NOMO-1 (cell line): ENCODE data around the gene CPZ.
"Not testable (repeated sequence)": the region's sequence is repeated elsewhere in the genome, so short reads cannot be mapped to it uniquely, and the experiment has no call there.

Source experiments
- DNase-seq, 2 experiments: peaks; one replicate each; lab custom pipeline; 2025; ENCODE audit not compliant: unreplicated experiment in 2 of 2; lab: John Stamatoyannopoulos, UW

Gene CPZ

DNA sequence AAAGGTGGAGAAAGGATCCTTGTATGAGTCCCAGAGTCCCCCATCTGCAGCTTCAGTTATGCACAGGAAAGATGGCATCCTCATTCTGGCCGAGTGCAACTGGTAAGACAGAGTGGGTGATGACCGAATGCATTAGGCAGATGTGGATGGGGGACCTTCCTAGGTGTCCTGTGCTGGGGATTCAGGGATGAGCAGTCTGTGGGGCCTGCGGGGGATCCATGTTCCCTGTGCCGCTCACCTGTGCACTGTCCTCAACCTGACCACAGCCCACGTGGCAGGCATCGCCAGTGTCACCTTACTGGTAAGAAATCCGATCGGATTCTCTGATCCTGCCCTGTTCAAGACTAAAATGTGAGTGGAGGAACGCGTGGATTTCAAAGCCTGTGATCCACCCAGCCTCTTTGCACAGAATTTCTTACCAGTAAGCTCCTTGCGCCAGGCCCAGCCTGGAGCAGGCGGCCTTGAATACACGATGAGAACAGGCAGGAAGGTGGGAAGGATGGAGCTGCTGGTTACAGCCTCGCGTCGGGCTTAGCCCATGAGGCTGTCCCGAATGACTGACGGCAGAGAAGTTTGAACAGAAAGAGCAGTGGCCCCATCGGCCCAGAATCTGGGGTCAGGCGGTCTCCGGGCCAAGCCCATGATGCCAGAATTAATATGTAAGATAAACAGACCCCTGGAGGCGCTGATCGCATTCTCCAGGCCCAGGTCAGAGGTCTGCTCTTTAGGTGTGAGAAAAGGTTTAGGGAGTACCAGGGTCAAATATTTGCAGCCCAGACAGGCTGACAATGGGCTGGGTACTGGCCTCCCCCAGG, 56.5 kb downstream of the CPZ start:
- DNase-seq, result no peak

DNA sequence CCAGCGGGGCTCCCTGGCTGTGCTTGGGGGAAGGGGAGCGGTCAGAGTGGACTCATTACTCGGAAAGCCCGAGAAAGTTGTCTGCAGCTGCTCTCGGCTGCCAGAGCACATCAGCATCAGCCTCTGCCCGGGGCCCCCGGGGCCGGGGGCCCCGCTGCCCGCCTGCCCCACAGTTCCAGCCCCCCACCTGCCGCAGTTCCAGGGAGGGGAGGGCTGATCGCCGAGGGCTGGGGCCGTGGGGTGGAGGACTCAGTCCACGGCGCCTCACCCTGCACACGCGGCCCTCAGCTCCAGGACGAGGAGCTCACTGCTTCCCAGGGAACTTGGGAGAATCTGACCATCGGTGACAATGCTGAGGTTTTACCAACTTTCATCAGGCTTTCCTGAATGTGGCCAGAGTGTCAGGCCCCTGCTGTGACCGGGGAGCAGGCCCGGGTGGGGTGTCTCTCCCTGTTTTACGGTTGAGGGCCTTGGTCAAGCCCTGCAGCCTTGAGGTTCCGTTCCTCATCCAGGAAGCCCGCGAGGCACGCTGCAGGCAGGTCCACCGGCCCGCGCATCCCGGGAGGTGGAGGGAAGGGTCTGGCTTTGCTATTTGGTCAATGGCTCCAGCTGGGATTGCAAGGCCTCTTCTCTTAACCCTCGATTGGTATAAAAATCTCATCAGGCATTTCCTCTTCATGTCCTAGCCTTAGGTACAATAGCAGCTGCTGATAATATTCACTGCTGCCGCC, 57.2 kb downstream of the CPZ start:
- DNase-seq, result no peak

DNA sequence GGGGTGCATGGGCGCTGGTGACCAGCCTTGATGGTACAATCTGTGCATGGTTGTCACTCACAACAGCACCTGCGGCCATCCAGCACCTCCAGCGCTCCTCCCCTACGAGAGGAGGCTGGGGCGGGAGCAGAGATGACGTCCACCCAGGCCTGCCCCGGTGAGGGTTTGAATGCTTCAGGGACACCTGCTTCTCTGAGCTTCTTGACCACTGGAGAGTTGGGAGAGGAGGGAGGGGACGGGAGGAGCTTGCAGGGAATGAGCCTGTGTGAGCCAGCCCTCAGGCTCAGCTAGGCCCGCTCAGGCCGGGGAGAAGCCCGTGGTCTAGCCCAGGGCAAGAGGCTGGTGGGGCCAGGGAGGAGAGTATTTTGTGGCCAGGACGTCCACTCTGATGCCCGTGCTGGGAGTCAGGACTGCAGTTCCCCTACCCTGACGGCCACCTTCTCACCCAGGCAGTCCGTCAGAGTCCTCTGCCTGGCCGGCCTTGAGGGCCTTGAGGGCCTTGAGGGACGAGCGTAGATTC, 59.2 kb downstream of the CPZ start:
- no peak for DNase-seq

DNA sequence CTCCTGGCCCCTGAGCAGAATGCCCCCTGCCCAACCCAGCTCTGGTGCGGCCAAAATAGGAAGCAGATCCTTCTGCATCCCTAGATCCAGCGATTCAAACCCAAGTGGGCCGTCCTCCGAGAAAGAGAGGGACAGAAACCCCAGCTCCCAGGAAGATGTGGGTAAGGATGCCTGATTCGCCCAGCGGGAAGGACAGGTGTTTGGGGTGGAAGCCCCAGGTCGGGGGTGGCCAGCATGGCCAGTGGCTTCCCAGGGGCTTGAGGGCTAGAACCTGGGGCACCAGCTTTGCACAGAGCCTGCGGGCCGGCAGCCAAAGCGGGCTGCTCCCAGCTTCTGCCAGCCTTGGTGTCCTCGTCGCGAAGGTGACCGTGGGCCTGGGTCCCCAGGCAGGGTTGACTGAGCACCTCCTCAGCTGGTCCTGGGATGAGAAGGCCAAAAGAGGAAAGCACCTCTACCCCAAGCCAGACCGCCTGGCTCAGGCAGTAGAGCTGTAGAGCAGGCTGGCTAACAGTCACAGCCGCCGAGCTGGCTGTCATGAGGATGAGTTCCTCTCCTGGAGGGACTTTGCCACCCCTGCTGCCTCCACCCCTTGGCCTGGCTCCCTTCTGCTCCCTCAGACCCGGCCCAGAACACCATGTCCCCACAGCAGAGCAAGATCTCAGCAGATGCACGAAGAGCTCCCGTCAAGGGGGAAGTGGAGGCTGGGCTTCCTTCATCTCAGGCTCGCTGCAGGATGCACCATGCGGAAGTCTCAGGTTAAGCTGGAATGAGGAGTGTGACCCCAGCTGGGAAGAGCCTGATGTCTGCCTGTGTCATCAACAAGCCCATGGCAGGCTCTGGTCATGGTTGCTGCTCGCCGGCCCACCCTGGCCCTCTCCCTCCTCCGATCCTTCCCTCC, 59.9 kb downstream of the CPZ start:
- no peak for DNase-seq

DNA sequence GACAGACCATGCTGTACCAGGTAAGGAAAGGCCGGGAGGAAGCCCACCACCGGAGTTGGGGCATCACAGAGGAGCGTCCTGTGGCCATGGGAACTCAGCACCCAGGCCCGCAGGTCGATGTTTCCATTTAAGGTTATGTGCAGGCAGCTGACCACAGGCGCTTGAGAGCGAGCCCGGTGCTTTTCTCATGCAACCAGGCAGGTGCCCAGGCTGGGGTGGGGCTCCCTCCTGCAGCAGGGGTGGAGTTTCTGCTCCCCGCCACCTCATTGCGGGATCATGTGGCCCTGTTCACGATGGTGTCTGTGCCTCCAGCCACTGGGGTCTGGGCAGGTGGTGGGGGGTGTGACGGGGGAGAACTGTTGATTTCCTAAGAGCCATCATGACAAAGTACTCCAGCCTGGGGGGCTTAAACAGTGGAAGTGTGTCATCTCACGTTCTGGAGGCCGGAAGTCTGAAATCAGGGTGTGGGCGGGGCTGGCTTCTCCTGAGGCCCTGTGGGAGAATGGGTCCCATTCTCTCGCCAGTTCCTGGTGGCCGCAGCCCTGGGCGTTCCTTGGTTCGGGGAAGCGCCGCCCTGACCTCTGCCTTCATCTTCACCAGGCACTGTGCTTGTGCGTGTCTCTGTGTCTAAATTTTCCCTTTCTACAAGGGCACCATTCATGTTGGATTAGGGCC, 60.9 kb downstream of the CPZ start:
- no peak for DNase-seq

DNA sequence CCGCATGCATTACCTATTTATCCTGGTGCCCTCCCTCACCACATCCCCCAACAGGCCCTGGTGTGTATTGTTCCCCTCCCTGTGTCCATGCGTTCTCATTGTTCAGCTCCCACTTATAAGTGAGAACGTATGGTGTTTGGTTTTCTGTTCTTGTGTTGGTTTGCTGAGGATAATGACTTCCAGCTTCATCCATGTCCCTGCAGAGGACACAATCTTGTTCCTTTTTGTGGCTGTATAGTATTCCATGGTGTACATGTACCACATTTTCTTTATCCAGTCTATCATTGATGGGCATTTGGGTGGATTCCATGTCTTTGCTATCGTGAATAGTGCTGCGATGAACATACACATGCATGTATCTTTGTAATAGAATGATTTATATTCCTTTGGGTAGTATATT, 61.6 kb downstream of the CPZ start:
- DNase-seq, result not testable (repeated sequence)

DNA sequence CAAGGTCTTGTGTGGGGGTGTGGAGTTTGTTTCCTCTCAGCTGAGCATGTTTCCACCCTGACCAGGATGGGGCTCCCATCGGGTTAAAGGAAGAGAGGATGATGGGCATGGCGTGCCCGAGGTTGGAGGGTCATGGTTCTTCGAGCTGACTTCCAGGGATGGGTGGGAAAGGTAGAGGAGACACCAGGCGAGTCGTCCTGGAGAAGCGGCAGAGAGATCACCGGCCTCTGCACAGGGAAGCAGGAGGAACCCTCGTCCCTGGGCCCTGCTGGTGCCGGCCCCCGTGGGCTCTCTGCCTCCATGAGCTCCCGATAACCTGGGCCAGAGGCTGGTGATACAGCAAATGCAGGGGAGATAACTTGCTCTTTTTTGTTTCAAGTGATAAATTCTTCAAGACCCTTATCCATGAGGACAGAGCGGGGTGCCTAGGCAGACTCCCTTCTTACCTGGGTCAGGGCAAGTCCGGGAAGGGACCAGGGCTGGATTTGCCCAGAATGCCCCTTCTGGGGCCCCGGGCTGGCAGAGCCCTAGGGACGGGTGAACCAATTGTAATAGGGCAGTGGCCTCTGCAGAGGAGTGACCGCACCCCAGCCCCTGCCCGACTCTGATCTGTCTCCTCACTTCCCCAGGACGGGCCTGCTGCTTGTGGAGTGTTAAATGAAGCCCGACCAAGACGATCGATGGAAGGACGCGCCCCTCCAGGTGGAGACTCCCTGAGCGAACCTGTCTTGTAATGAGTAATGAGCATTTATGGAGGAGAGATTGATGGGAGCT, 63.0 kb downstream of the CPZ start:
- DNase-seq, result no peak

DNA sequence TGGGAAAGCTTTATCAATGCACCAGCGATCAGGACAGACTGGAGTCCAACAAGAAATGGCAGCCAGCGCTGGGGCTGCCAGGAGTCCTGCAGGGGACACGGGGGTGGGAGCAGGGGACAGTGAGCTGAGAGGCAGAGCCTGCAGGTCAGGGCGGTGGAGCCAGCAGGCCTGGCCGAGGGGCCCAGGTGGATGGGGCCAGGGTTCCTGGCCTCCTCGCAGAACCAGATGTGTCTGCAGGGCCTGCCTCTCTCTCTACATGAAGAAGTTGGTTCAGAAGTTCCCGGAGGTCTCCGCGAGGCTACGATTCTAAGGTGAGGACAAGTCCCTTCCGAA, 63.6 kb downstream of the CPZ start:
- DNase-seq, result no peak

DNA sequence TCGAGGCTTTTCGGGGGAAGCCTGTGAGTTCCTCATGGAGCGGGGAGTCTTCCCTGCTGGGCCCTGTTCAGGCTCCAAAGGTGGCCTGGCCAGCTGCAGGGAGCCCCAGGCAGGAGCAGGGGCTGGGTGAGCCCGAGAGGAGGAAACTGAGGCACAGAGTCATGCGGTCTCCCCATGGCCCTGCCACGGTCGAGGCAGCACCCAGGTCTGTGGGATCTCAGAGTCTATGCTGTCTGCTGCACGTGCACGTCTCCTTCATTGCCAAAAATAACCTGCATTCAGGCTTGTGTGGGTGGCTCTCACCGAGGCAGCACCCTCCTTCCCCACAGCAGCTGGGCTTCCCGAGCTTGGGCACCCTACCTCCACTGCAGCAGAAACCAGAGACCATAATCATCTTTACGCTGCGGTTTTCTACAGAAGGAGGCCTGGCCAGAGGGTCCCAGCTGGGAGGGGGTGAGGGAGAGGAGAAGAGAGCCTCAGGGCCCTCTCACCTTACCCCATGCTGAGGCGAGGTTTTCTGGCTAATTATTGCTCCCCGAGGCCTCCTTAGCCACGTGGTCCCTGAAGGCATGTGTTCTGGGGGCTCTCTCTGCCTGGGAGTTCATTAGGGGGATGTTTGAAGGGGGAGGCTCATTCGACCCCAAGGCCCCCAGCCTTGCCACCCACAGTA, 64.3 kb downstream of the CPZ start:
- no peak for DNase-seq

DNA sequence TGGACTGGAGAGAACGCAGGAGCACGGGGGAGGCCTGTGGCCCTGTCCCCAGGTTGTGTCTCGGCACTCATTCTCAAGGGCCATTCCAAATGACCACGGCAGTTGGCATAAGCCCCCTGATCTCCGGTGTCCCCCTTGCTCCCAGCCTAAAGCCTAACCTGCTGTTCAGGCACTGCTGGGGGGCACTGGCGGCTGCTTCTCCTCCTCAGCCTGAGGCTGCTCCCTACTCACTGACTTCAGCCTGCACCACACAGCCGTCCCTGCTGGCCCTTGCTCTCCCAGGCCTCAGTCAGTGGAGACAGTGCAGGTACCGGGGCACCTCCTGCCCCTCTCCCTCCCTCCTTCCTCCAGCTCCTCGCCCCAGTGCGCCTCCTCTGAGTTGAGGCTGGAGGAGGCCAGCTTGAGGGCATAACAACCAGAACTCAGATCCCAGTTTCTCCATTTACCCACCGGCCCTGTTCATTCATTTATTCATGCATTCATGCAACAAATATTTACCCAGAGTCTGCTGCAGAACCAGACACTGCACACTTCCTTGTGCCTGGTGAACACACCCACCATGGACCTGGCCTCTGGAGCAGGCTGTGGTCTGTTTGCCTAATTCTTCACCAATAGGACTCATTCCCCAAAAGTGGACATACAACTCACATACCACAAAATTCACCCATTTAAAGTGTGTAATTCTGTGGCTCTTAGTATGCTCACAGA, 65.0 kb downstream of the CPZ start:
- no peak for DNase-seq

DNA sequence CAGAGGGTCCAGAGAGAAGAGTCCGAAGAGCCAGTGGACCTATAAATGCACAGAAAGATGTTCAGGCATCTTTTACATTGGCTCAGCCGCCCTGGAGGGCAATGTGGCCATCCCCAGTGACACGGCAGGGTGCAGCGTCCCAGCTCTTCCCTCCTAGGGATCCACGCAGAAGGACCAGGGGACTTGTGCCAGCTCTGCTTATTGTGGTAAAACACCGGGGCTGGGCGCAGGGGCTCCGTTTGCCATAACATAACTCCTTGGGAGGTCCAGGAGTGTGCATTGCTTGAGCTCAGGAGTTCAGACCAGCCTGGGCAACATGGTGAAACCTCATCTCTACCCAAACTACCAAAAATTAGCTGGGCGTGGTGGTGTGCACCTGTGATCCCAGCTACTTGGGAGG, 70.2 kb downstream of the CPZ start:
- DNase-seq, result no peak

DNA sequence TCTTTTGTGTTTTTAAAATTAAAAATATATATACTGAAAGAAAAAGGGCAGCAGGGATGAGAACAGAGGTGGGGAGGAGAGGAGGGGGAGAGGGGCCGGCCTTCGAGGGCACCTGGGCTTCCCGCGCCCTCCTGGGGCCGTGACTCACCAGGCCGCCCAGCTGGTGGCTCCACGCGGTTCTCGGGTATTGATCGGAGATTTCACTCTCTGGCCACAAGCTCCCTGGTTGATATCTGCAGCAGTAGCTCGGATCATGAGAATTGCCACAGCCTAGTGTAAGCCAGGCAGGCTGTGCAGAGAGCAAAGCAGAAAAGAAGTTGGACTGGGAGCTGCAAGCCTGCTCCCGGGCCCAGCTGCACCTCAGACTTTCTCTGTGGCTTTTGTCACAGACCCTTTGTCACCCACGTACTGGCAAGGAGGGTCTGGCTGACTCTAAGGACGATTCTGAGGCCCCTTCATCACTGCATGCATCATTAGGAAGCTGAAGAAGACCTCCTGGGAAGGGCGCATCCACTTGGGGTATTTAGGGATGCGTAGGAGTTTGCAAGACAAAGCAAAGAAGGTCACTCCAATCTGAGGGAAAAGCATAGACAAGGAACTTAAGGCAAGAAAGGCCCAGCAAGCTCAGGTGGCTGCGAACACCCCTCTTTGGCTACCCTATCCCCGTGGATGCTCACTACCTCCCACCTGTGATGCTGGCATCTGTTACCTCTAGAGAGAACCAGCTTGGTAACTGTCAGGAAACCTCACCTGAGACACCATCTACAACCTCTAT, 71.7 kb downstream of the CPZ start:
- DNase-seq, result no peak

DNA sequence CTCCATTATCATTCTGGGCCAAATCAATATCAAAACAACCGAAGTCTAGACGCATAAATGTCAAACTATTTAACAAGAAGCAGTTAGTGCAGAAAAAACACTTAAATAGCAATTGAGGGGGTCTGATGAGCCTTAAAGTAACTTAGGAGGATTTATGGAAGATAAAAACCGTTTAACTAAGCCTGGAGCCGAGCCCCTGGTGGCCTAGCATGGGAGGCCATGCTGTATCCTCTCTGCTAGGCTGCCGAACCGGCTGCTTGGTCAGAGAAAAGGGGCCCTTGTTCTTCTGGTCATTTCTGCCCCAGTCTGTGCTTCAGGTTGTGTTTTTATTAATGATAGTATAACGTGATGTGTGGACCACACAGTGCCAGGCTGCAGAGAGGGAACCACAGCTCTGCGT, 72.4 kb downstream of the CPZ start:
- DNase-seq, result no peak

DNA sequence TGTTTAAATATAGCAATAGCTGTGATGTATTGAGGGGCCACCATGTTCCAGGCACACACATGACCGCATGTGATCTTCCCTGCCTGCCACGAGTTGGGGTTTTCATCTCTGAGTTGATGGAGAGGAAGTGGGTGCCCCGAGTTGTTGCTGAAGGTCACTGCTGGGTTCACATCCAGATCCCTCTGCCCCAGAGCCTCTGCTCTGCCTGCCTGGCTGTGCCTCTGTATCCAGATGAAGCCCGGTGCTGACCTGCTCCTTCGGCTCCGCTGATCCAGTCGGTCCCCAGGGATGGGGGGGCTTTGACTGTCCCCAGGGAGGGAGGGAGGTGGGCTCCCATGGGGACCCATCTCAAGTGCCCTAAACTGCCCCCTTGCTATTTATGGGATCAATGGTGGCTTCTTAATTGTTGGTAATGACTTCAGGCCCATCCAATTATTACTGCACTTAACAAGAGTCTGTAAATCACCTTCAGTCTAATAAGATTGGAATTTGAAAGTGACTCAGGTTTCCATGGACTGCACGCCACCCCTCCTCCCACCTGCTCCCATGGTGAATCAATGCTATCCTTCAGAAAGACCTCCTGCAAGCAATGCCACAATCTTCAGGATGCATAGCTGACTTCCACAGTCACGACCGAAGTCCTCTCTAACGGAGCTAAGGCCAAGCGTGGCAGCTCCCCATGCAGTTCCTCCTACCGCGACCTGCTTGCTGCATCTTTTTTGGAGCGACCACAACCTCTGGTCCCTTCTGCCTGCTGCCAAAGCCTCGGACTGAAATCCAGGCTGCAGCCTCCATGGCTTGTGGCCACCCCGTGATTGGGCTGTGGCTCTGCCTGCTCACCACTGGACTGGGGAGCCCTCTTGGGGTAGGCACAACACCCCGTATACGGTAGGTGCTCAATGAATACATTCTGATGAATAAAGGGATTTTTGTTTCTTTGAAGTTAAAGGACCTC, 73.1 kb downstream of the CPZ start:
- no peak for DNase-seq

DNA sequence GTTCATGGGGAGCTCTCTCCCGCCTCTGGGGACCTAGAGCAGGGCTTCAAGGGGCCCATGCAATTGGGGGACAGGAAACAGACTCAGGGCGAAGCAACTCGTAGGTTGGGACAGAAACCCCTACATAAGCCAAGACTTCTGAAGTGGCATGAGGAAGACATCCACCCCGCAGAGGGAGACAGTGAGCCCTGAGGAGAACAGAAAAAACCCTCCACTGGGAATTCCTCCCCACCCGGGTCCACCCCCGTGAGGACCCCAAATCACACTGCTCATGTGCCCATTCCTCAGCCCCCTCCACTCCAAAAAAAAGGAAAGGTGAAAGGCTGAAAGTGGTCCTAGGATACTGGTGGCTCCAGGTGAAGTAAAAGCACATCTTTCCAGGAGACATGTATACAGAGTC, 74.0 kb downstream of the CPZ start:
- DNase-seq, result no peak
